ENCODE results near the gene BICRA. TPM values are rescaled to one million over a fixed set of nuclear protein-coding genes. Genes with fewer than 3 reads are reported as not detected.

Gene BICRA
- polyA plus RNA-seq, 4 donors: 4.3 to 10.9 (median 8.4) TPM

- FAIRE-seq (no peak), DNase-seq (no peak)
- 87 to 94% (median 91%) methylated on average over 7 of the region's 7 CpGs for WGBS, 3 donors
- H3K36me3 ChIP-seq (ENCODE audit: control insufficient read depth in 3 of 3, insufficient read depth in 2 of 3, low read depth in 1 of 3, low read length in 3 of 3): peaks cover 0 to 42% (median 2%) of the 10 kb centered on the region in 3 donors
- peaks cover 0 to 9% (median 3%) of the 10 kb centered on the region in 3 donors for H3K4me1 ChIP-seq (ENCODE audit: control insufficient read depth in 3 of 3, insufficient read depth in 2 of 3, low read depth in 1 of 3, low read length in 2 of 3)
- H3K9me3 ChIP-seq (ENCODE audit: control insufficient read depth in 2 of 2, insufficient read depth in 1 of 2, low read depth in 1 of 2, low read length in 1 of 2): no peaks in the 10 kb centered on the region
- H3K27ac ChIP-seq (ENCODE audit: low read depth in 1 of 3, low read length in 2 of 3): no peak overlapping the region
- no peaks in the 10 kb centered on the region for H3K27me3 ChIP-seq (ENCODE audit: control insufficient read depth in 3 of 3, insufficient read depth in 3 of 3, low read length in 3 of 3)
- H3K4me3 ChIP-seq (ENCODE audit: low read depth in 1 of 3, low read length in 3 of 3): no peak overlapping the region
These were observed 6.8 kb downstream of the BICRA start for GRCh38 chr19:47615714-47616113.

GRCh38 chr19:47618771-47619170 lies 9.8 kb downstream of the BICRA start:
- 27 to 62% (median 48%) methylated on average over 12 to 14 of the region's 14 CpGs for WGBS, 3 donors
- DNase-seq: peak in 1 of 2 donors; percentile 84

GRCh38 chr19:47619763-47620162 lies 10.8 kb downstream of the BICRA start:
- H3K27ac ChIP-seq (ENCODE audit: low read depth in 1 of 3, low read length in 2 of 3): peak overlapping the region in 1 of 3 donors; percentile 13
- H3K36me3 ChIP-seq (ENCODE audit: control insufficient read depth in 3 of 3, insufficient read depth in 2 of 3, low read depth in 1 of 3, low read length in 3 of 3): peaks cover 0 to 33% (median 0%) of the 10 kb centered on the region in 3 donors
- H3K9me3 ChIP-seq (ENCODE audit: control insufficient read depth in 2 of 2, insufficient read depth in 1 of 2, low read depth in 1 of 2, low read length in 1 of 2): no peaks in the 10 kb centered on the region
- H3K4me3 ChIP-seq (ENCODE audit: low read depth in 1 of 3, low read length in 3 of 3): no peak overlapping the region
- DNase-seq: peak in 1 of 2 donors; percentile 79
- WGBS, 3 donors: 45 to 56% (median 47%) methylated on average over 6 of the region's 6 CpGs
- H3K4me1 ChIP-seq (ENCODE audit: control insufficient read depth in 3 of 3, insufficient read depth in 2 of 3, low read depth in 1 of 3, low read length in 2 of 3): peaks cover 0 to 20% (median 3%) of the 10 kb centered on the region in 3 donors
- no peak for FAIRE-seq
- H3K27me3 ChIP-seq (ENCODE audit: control insufficient read depth in 3 of 3, insufficient read depth in 3 of 3, low read length in 3 of 3): no peaks in the 10 kb centered on the region

More at GRCh38 chr19:47618771-47619170, 9.8 kb downstream of the BICRA start:
- Histone ChIP-seq H3K27me3 (ENCODE audit: control insufficient read depth in 3 of 3, insufficient read depth in 3 of 3, low read length in 3 of 3) (no peaks in the 10 kb centered on the region), H3K36me3 (ENCODE audit: control insufficient read depth in 3 of 3, insufficient read depth in 2 of 3, low read depth in 1 of 3, low read length in 3 of 3) (peaks cover 0 to 33% (median 0%) of the 10 kb centered on the region in 3 donors), H3K4me3 (ENCODE audit: low read depth in 1 of 3, low read length in 3 of 3) (no peak overlapping the region), H3K4me1 (ENCODE audit: control insufficient read depth in 3 of 3, insufficient read depth in 2 of 3, low read depth in 1 of 3, low read length in 2 of 3) (peaks cover 0 to 10% (median 3%) of the 10 kb centered on the region in 3 donors), H3K9me3 (ENCODE audit: control insufficient read depth in 2 of 2, insufficient read depth in 1 of 2, low read depth in 1 of 2, low read length in 1 of 2) (no peaks in the 10 kb centered on the region), H3K27ac (ENCODE audit: low read depth in 1 of 3, low read length in 2 of 3) (peak overlapping the region in 1 of 3 donors; percentile 9)
- FAIRE-seq: no peak

- H3K4me1 ChIP-seq (ENCODE audit: control insufficient read depth in 3 of 3, insufficient read depth in 2 of 3, low read depth in 1 of 3, low read length in 2 of 3): peaks cover 3 to 43% (median 4%) of the 10 kb centered on the region in 3 donors
- 48 to 74% (median 59%) methylated on average over 11 to 12 of the region's 12 CpGs for WGBS, 3 donors
- H3K9me3 ChIP-seq (ENCODE audit: control insufficient read depth in 2 of 2, insufficient read depth in 1 of 2, low read depth in 1 of 2, low read length in 1 of 2): no peaks in the 10 kb centered on the region
- no peak overlapping the region for H3K4me3 ChIP-seq (ENCODE audit: low read depth in 1 of 3, low read length in 3 of 3)
- DNase-seq (peak in 1 of 2 donors; percentile 79), FAIRE-seq (no peak)
- H3K36me3 ChIP-seq (ENCODE audit: control insufficient read depth in 3 of 3, insufficient read depth in 2 of 3, low read depth in 1 of 3, low read length in 3 of 3): peaks cover 0 to 31% (median 0%) of the 10 kb centered on the region in 3 donors
- no peaks in the 10 kb centered on the region for H3K27me3 ChIP-seq (ENCODE audit: control insufficient read depth in 3 of 3, insufficient read depth in 3 of 3, low read length in 3 of 3)
- peak overlapping the region; percentile 32 to 69 (median 62) for H3K27ac ChIP-seq (ENCODE audit: low read depth in 1 of 3, low read length in 2 of 3)
These were observed 14.4 kb downstream of the BICRA start for GRCh38 chr19:47623151-47623920.

GRCh38 chr19:47623921-47624391 lies 15.0 kb downstream of the BICRA start:
- peaks cover 0 to 27% (median 0%) of the 10 kb centered on the region in 3 donors for H3K36me3 ChIP-seq (ENCODE audit: control insufficient read depth in 3 of 3, insufficient read depth in 2 of 3, low read depth in 1 of 3, low read length in 3 of 3)
- 20 to 65% (median 31%) methylated on average over 18 of the region's 18 CpGs for WGBS, 3 donors
- no peak for FAIRE-seq
- peak overlapping the region; percentile 32 to 69 (median 62) for H3K27ac ChIP-seq (ENCODE audit: low read depth in 1 of 3, low read length in 2 of 3)
- H3K9me3 ChIP-seq (ENCODE audit: control insufficient read depth in 2 of 2, insufficient read depth in 1 of 2, low read depth in 1 of 2, low read length in 1 of 2): no peaks in the 10 kb centered on the region
- DNase-seq: peak; percentile 85 to 92
- H3K4me3 ChIP-seq (ENCODE audit: low read depth in 1 of 3, low read length in 3 of 3): no peak overlapping the region
- H3K27me3 ChIP-seq (ENCODE audit: control insufficient read depth in 3 of 3, insufficient read depth in 3 of 3, low read length in 3 of 3): no peaks in the 10 kb centered on the region
- peaks cover 2 to 43% (median 3%) of the 10 kb centered on the region in 3 donors for H3K4me1 ChIP-seq (ENCODE audit: control insufficient read depth in 3 of 3, insufficient read depth in 2 of 3, low read depth in 1 of 3, low read length in 2 of 3)

- no peaks in the 10 kb centered on the region for H3K27me3 ChIP-seq (ENCODE audit: control insufficient read depth in 3 of 3, insufficient read depth in 3 of 3, low read length in 3 of 3)
- H3K9me3 ChIP-seq (ENCODE audit: control insufficient read depth in 2 of 2, insufficient read depth in 1 of 2, low read depth in 1 of 2, low read length in 1 of 2): no peaks in the 10 kb centered on the region
- H3K27ac ChIP-seq (ENCODE audit: low read depth in 1 of 3, low read length in 2 of 3): peak overlapping the region in 2 of 3 donors; percentile 3 to 55
- 64 to 73% (median 67%) methylated on average over 6 to 7 of the region's 7 CpGs for WGBS, 3 donors
- H3K36me3 ChIP-seq (ENCODE audit: control insufficient read depth in 3 of 3, insufficient read depth in 2 of 3, low read depth in 1 of 3, low read length in 3 of 3): peaks cover 0 to 23% (median 0%) of the 10 kb centered on the region in 3 donors
- H3K4me3 ChIP-seq (ENCODE audit: low read depth in 1 of 3, low read length in 3 of 3): no peak overlapping the region
- FAIRE-seq (no peak), DNase-seq (no peak)
- H3K4me1 ChIP-seq (ENCODE audit: control insufficient read depth in 3 of 3, insufficient read depth in 2 of 3, low read depth in 1 of 3, low read length in 2 of 3): peaks cover 2 to 41% (median 3%) of the 10 kb centered on the region in 3 donors
These were observed 16.7 kb downstream of the BICRA start for GRCh38 chr19:47625650-47626049.

- WGBS, 3 donors: 47 to 61% (median 57%) methylated on average over 8 of the region's 8 CpGs
- Histone ChIP-seq H3K4me1 (ENCODE audit: control insufficient read depth in 3 of 3, insufficient read depth in 2 of 3, low read depth in 1 of 3, low read length in 2 of 3) (peaks cover 2 to 41% (median 3%) of the 10 kb centered on the region in 3 donors), H3K27ac (ENCODE audit: low read depth in 1 of 3, low read length in 2 of 3) (peak overlapping the region in 1 of 3 donors; percentile 55), H3K36me3 (ENCODE audit: control insufficient read depth in 3 of 3, insufficient read depth in 2 of 3, low read depth in 1 of 3, low read length in 3 of 3) (peaks cover 0 to 18% (median 0%) of the 10 kb centered on the region in 3 donors), H3K9me3 (ENCODE audit: control insufficient read depth in 2 of 2, insufficient read depth in 1 of 2, low read depth in 1 of 2, low read length in 1 of 2) (no peaks in the 10 kb centered on the region), H3K27me3 (ENCODE audit: control insufficient read depth in 3 of 3, insufficient read depth in 3 of 3, low read length in 3 of 3) (no peaks in the 10 kb centered on the region), H3K4me3 (ENCODE audit: low read depth in 1 of 3, low read length in 3 of 3) (no peak overlapping the region)
- no peak for DNase-seq
- no peak for FAIRE-seq
These were observed 17.3 kb downstream of the BICRA start for GRCh38 chr19:47626238-47626637.

GRCh38 chr19:47628078-47628771 lies 19.3 kb downstream of the BICRA start:
- FAIRE-seq: no peak
- Histone ChIP-seq H3K4me1 (ENCODE audit: control insufficient read depth in 3 of 3, insufficient read depth in 2 of 3, low read depth in 1 of 3, low read length in 2 of 3) (peaks cover 3 to 42% (median 4%) of the 10 kb centered on the region in 3 donors), H3K27ac (ENCODE audit: low read depth in 1 of 3, low read length in 2 of 3) (peak overlapping the region in 1 of 3 donors; percentile 31)

More at GRCh38 chr19:47628078-47628771, 19.3 kb downstream of the BICRA start:
- Histone ChIP-seq H3K9me3 (ENCODE audit: control insufficient read depth in 2 of 2, insufficient read depth in 1 of 2, low read depth in 1 of 2, low read length in 1 of 2) (no peaks in the 10 kb centered on the region), H3K36me3 (ENCODE audit: control insufficient read depth in 3 of 3, insufficient read depth in 2 of 3, low read depth in 1 of 3, low read length in 3 of 3) (peaks cover 0 to 28% (median 0%) of the 10 kb centered on the region in 3 donors), H3K27me3 (ENCODE audit: control insufficient read depth in 3 of 3, insufficient read depth in 3 of 3, low read length in 3 of 3) (no peaks in the 10 kb centered on the region), H3K4me3 (ENCODE audit: low read depth in 1 of 3, low read length in 3 of 3) (no peak overlapping the region)
- DNase-seq: peak; percentile 62 to 69
- 16 to 65% (median 46%) methylated on average over 4 of the region's 4 CpGs for WGBS, 3 donors

Measured in small intestine (tissue), 7 donors.